Vagina (tissue), 2 donors: Measurements from ENCODE around the gene OR11A1.

ENCODE experiments used
- CTCF ChIP-seq, 3 experiments: fragments of 450-650 bp in 2 of 3; fragments of 200-600 bp in 1 of 3; sonication (generic) in 1 of 3; IDR thresholded peaks; one replicate each; pipeline ENCODE4 v1.5.1; 2017 to 2019; ENCODE audit warnings: antibody characterized with exemption in 3 of 3, mild to moderate bottlenecking in 2 of 3, moderate library complexity in 2 of 3
- POLR2A ChIP-seq, 2 donors: fragments of 450-650 bp; IDR thresholded peaks; one replicate each; pipeline ENCODE4 v1.6.1; 2017; ENCODE audit warnings: antibody characterized with exemption in 2 of 2, mild to moderate bottlenecking in 2 of 2, moderate library complexity in 2 of 2
- POLR2AphosphoS5 ChIP-seq, 2 donors: sonication (generic); formaldehyde crosslinking; IDR thresholded peaks; one replicate each; pipeline ENCODE4 v1.9.0; 2017; ENCODE audit warnings: antibody characterized with exemption in 2 of 2, mild to moderate bottlenecking in 2 of 2, low read depth in 1 of 2; ENCODE audit not compliant: insufficient read depth in 1 of 2

GRCh38 chr6:29466241-29466640 is 9.4 kb upstream of the OR11A1 start:
- TF ChIP-seq CTCF (IDR thresholded peaks at IDR 0.05), result no peak
- no peak for TF ChIP-seq POLR2A (IDR thresholded peaks at IDR 0.05)
- TF ChIP-seq POLR2AphosphoS5 (IDR thresholded peaks at IDR 0.05; ENCODE audit: insufficient read depth in 1 of 2, low read depth in 1 of 2), result no peak
